ENCODE data around the gene SIN3B. TPM values are rescaled to one million over a fixed set of nuclear protein-coding genes. Genes with fewer than 3 reads are reported as not detected.

The SIN3B gene
- polyA plus RNA-seq, 1 donor from 2014 or later: 31.2 TPM

DNA sequence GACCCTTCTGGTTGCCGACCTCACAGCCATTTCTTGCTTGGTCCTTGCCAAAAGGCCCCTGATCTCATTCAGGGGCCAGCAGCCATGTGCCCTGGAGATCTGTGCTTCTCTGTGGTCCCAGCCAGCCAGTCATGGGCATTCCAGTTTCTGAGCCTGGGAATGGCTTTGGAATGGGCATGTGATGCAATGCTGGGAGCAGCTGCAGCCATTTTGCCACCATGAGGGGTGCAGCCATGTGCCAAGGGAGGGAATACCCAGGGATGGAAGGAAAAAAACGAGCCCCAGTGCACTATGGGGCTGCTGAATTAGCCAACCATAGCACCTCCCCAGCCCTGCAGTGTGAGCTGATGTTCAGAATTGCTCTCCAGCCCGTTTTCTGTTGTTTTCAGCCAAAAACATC lies 85.9 kb downstream of the SIN3B start:
- H3K9me2 ChIP-seq (ENCODE audit: insufficient read depth, low read length): no peaks in the 10 kb centered on the region
- H3F3A ChIP-seq (ENCODE audit: insufficient read depth, low read length, poor library complexity, severe bottlenecking): no peaks in the 10 kb centered on the region
- no peak for TF ChIP-seq EP300 (conservative IDR thresholded peaks at IDR 0.05; ENCODE audit: poor library complexity, severe bottlenecking)
- no peak for TF ChIP-seq MXI1 (conservative IDR thresholded peaks at IDR 0.05; ENCODE audit: poor library complexity, severe bottlenecking)
- TF ChIP-seq, protein P1, sequence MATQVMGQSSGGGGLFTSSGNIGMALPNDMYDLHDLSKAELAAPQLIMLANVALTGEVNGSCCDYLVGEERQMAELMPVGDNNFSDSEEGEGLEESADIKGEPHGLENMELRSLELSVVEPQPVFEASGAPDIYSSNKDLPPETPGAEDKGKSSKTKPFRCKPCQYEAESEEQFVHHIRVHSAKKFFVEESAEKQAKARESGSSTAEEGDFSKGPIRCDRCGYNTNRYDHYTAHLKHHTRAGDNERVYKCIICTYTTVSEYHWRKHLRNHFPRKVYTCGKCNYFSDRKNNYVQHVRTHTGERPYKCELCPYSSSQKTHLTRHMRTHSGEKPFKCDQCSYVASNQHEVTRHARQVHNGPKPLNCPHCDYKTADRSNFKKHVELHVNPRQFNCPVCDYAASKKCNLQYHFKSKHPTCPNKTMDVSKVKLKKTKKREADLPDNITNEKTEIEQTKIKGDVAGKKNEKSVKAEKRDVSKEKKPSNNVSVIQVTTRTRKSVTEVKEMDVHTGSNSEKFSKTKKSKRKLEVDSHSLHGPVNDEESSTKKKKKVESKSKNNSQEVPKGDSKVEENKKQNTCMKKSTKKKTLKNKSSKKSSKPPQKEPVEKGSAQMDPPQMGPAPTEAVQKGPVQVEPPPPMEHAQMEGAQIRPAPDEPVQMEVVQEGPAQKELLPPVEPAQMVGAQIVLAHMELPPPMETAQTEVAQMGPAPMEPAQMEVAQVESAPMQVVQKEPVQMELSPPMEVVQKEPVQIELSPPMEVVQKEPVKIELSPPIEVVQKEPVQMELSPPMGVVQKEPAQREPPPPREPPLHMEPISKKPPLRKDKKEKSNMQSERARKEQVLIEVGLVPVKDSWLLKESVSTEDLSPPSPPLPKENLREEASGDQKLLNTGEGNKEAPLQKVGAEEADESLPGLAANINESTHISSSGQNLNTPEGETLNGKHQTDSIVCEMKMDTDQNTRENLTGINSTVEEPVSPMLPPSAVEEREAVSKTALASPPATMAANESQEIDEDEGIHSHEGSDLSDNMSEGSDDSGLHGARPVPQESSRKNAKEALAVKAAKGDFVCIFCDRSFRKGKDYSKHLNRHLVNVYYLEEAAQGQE (IDR thresholded peaks at IDR 0.05; ENCODE audit: borderline replicate concordance): no peak
- TF ChIP-seq, protein P2, sequence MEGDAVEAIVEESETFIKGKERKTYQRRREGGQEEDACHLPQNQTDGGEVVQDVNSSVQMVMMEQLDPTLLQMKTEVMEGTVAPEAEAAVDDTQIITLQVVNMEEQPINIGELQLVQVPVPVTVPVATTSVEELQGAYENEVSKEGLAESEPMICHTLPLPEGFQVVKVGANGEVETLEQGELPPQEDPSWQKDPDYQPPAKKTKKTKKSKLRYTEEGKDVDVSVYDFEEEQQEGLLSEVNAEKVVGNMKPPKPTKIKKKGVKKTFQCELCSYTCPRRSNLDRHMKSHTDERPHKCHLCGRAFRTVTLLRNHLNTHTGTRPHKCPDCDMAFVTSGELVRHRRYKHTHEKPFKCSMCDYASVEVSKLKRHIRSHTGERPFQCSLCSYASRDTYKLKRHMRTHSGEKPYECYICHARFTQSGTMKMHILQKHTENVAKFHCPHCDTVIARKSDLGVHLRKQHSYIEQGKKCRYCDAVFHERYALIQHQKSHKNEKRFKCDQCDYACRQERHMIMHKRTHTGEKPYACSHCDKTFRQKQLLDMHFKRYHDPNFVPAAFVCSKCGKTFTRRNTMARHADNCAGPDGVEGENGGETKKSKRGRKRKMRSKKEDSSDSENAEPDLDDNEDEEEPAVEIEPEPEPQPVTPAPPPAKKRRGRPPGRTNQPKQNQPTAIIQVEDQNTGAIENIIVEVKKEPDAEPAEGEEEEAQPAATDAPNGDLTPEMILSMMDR (IDR thresholded peaks at IDR 0.05; ENCODE audit: poor library complexity, severe bottlenecking): no peak
- TF ChIP-seq RAD21 (conservative IDR thresholded peaks at IDR 0.05): no peak
- no peak for TF ChIP-seq SMC3 (conservative IDR thresholded peaks at IDR 0.05; ENCODE audit: poor library complexity)
- TF ChIP-seq EZH2 (IDR thresholded peaks at IDR 0.05; ENCODE audit: borderline replicate concordance, insufficient read depth, low read length, poor library complexity, severe bottlenecking): no peak
- no peak for TF ChIP-seq POLR2AphosphoS5 (IDR thresholded peaks at IDR 0.05)
- no peak for TF ChIP-seq TAF1 (IDR thresholded peaks at IDR 0.05; ENCODE audit: low read depth)
- no peaks in the 10 kb centered on the region for H4K20me1 ChIP-seq (ENCODE audit: insufficient read depth)
- no peak overlapping the region for H3K4me3 ChIP-seq (ENCODE audit: low read length)
- H3K9ac ChIP-seq (ENCODE audit: low read length): no peak overlapping the region
- H3K4me2 ChIP-seq (ENCODE audit: low read length): no peak overlapping the region
- H2AFZ ChIP-seq (ENCODE audit: low read depth, low read length): no peak overlapping the region
- H3K9me3 ChIP-seq (ENCODE audit: low read length): peaks cover 3% of the 10 kb centered on the region
- H3K27ac ChIP-seq (ENCODE audit: low read length): no peak overlapping the region
- no peaks in the 10 kb centered on the region for H3K27me3 ChIP-seq (ENCODE audit: insufficient read depth, low read depth, low read length)
- H3K36me3 ChIP-seq (ENCODE audit: insufficient read depth, low read length): no peaks in the 10 kb centered on the region
- no peaks in the 10 kb centered on the region for H3K79me2 ChIP-seq (replicated peaks; ENCODE audit: insufficient read depth, low read length)

DNA sequence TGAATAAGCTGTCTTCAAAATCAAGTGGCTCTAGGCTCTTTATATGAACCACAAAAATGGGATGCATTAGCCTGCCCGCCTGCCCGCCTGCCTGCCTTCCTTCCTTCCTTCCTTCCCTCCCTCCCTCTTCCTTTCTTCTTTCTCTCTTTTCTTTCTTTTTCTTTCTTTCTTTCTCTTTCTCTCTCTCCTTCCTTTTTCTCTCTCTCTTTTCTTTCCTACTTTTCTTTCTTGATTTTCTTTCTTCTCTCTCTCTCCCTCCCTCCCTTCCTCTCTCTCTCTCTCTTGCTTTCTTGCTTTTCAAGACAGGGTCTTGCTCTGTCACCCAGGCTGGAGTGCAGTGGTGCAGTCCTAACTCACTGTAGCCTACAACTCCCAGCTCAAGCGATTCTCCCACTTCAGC lies 86.5 kb downstream of the SIN3B start:
- no peak overlapping the region for H3K4me3 ChIP-seq (ENCODE audit: low read length)
- H3K27me3 ChIP-seq (ENCODE audit: insufficient read depth, low read depth, low read length): no peaks in the 10 kb centered on the region
- H3K9me3 ChIP-seq (ENCODE audit: low read length): peaks cover 3% of the 10 kb centered on the region
- no peaks in the 10 kb centered on the region for H3K9me2 ChIP-seq (ENCODE audit: insufficient read depth, low read length)
- H3K9ac ChIP-seq (ENCODE audit: low read length): no peak overlapping the region
- no peak overlapping the region for H2AFZ ChIP-seq (ENCODE audit: low read depth, low read length)
- no peaks in the 10 kb centered on the region for H3K36me3 ChIP-seq (ENCODE audit: insufficient read depth, low read length)
- no peak overlapping the region for H3K4me2 ChIP-seq (ENCODE audit: low read length)
- no peaks in the 10 kb centered on the region for H3K79me2 ChIP-seq (replicated peaks; ENCODE audit: insufficient read depth, low read length)
- no peaks in the 10 kb centered on the region for H4K20me1 ChIP-seq (ENCODE audit: insufficient read depth)
- H3F3A ChIP-seq (ENCODE audit: insufficient read depth, low read length, poor library complexity, severe bottlenecking): no peaks in the 10 kb centered on the region
- no peak overlapping the region for H3K27ac ChIP-seq (ENCODE audit: low read length)
- no peak for TF ChIP-seq EZH2 (IDR thresholded peaks at IDR 0.05; ENCODE audit: borderline replicate concordance, insufficient read depth, low read length, poor library complexity, severe bottlenecking)
- TF ChIP-seq, protein P2 (IDR thresholded peaks at IDR 0.05; ENCODE audit: poor library complexity, severe bottlenecking): no peak
- TF ChIP-seq, protein P1 (IDR thresholded peaks at IDR 0.05; ENCODE audit: borderline replicate concordance): no peak
- TF ChIP-seq RAD21 (conservative IDR thresholded peaks at IDR 0.05): no peak
- TF ChIP-seq SMC3 (conservative IDR thresholded peaks at IDR 0.05; ENCODE audit: poor library complexity): no peak
- no peak for TF ChIP-seq TAF1 (IDR thresholded peaks at IDR 0.05; ENCODE audit: low read depth)
- TF ChIP-seq EP300 (conservative IDR thresholded peaks at IDR 0.05; ENCODE audit: poor library complexity, severe bottlenecking): no peak
- no peak for TF ChIP-seq MXI1 (conservative IDR thresholded peaks at IDR 0.05; ENCODE audit: poor library complexity, severe bottlenecking)
- no peak for TF ChIP-seq POLR2AphosphoS5 (IDR thresholded peaks at IDR 0.05)
